Immature natural killer cell (primary cell): ENCODE data around the gene NF2. TPM values are rescaled to one million over a fixed set of nuclear protein-coding genes. Genes with fewer than 3 reads are reported as not detected.
"Not testable (repeated sequence)": the region's sequence is repeated elsewhere in the genome, so short reads cannot be mapped to it uniquely, and the experiment has no call there.

ENCODE experiments used
- DNase-seq, 3 donors: peaks; one replicate each; pipeline ENCODE4 v3.0.0; 2022; ENCODE audit warnings: mixed read lengths in 1 of 3
- H3K27ac Mint-ChIP-seq, 6 donors: one replicate each; pipeline ENCODE4 v1.8.0; 2020; ENCODE audit warnings: mixed read lengths in 6 of 6, mild to moderate bottlenecking in 5 of 6, inconsistent platforms in 4 of 6, moderate library complexity in 3 of 6
- H3K27me3 Mint-ChIP-seq, 3 donors: one replicate each; pipeline ENCODE4 v1.8.0; 2020 to 2021; ENCODE audit warnings: low read depth in 3 of 3, mild to moderate bottlenecking in 3 of 3, mixed read lengths in 3 of 3, moderate library complexity in 3 of 3, inconsistent platforms in 1 of 3
- H3K36me3 Mint-ChIP-seq, 3 donors: one replicate each; pipeline ENCODE4 v1.8.0; 2020; ENCODE audit warnings: mixed read lengths in 3 of 3, inconsistent platforms in 2 of 3, mild to moderate bottlenecking in 2 of 3
- H3K4me1 Mint-ChIP-seq, 2 donors: one replicate each; pipeline ENCODE4 v1.8.0; 2020; ENCODE audit warnings: inconsistent platforms in 2 of 2, mild to moderate bottlenecking in 2 of 2, mixed read lengths in 2 of 2, moderate library complexity in 1 of 2
- H3K4me3 Mint-ChIP-seq, 5 donors: one replicate each; pipeline ENCODE4 v1.8.0; 2020; ENCODE audit warnings: mild to moderate bottlenecking in 5 of 5, mixed read lengths in 5 of 5, inconsistent platforms in 3 of 5, moderate library complexity in 3 of 5
- H3K9me3 Mint-ChIP-seq, 6 donors: one replicate each; pipeline ENCODE4 v1.8.0; 2020; ENCODE audit warnings: mild to moderate bottlenecking in 6 of 6, mixed read lengths in 6 of 6, inconsistent platforms in 4 of 6, moderate library complexity in 3 of 6
- polyA plus RNA-seq, 3 donors: library from polyadenylated mRNA; unstranded; fragments of 300-500 nt; fragmentation: Illumina TruSeq; gene quantifications; one replicate each; pipeline ENCODE4 v1.2.3, GENCODE V29; 2021

NF2 gene
- 10 to 100 TPM; 12.9 to 34.1 (median 15.6) TPM for polyA plus RNA-seq

DNA sequence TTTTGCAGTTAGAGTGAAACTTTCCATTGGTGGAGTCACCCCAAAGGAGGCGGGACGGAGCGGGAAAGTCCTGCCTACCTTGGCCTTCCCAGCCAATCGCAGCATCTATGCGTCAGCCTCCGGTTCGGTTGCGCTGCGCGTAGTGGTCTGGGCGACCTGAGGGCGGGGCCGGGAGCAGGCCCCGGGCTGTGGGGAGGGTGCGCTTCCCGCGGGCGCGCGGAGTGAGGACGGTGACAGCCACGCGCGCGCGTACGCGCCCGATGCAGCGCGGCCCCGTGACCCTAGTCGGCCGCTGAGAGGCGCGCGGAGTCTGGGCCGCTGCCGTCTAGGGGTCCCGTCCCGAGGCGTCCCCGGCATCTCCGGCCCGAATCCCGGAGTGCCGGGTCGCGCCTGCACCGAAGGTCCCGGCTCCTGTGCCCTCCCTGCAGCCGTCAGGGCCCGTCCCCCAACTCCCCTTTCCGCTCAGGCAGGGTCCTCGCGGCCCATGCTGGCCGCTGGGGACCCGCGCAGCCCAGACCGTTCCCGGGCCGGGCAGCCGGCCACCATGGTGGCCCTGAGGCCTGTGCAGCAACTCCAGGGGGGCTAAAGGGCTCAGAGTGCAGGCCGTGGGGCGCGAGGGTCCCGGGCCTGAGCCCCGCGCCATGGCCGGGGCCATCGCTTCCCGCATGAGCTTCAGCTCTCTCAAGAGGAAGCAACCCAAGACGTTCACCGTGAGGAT lies at the start of gene NF2:
Gene NF2, plus strand, starts transcription at position 276 of the 718 bp plus-strand sequence. Its CDS starts 366 bp downstream, at position 642.
- Mint-ChIP-seq H3K4me1 (peaks cover 33 to 43% of the 10 kb centered on the region in 2 donors), H3K36me3 (peaks cover 0 to 4% (median 0%) of the 10 kb centered on the region in 3 donors), H3K9me3 (no peaks in the 10 kb centered on the region), H3K27ac (peak within 1 kb of the TSS; percentile 94 to 99 (median 97)), H3K4me3 (peak within 1 kb of the TSS; percentile 93 to 98 (median 95)), H3K27me3 (peaks cover 3 to 7% (median 3%) of the 10 kb centered on the region in 3 donors)
- DNase-seq, result peak; percentile 99

DNA sequence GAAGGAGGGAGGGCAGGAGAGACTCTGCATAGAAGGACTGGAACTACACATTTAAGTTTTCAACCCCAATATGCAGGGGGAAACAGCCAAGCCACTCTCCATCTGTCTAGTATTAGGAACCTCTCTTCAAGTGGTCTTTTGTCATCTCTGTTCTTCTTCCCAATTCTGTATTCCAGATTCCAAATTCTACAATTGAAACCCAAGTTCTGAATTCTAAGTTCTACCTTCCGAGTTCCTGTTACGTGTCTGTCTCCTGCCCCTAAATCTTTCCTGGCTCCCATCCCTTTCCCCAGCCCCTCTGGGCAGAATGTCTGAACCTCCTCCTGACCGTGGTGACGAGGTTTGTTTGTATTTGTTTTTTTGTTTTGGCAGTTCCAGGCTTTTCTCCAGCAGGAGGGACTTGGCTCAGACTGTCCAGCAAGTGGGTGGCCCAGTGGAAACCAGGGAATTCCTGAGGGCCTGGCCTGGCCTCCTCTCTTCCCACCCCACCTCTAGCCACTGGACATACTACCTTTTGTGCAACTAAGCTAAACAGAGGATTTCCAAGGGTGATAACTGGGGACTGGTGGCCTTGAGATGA lies 48.3 kb upstream of the NF2 start:
- Mint-ChIP-seq H3K4me3 (peak overlapping the region; percentile 36 to 92 (median 36)), H3K27me3 (peaks cover 0 to 3% (median 0%) of the 10 kb centered on the region in 3 donors), H3K9me3 (no peaks in the 10 kb centered on the region), H3K27ac (peak overlapping the region in 4 of 6 donors; percentile 60 to 93 (median 82)), H3K4me1 (peaks cover 17 to 23% of the 10 kb centered on the region in 2 donors), H3K36me3 (peaks cover 15 to 25% (median 19%) of the 10 kb centered on the region in 3 donors)
- DNase-seq, result no peak

GRCh38 chr22:29559030-29559429 lies 44.4 kb upstream of the NF2 start:
- Mint-ChIP-seq H3K27me3 (peaks cover 0 to 3% (median 0%) of the 10 kb centered on the region in 3 donors), H3K36me3 (peaks cover 19 to 32% (median 20%) of the 10 kb centered on the region in 3 donors), H3K27ac (no peak overlapping the region), H3K9me3 (no peaks in the 10 kb centered on the region), H3K4me3 (no peak overlapping the region), H3K4me1 (peaks cover under 1 to 2% of the 10 kb centered on the region in 2 donors)
- DNase-seq, result no peak

GRCh38 chr22:29559853-29560252 lies 43.6 kb upstream of the NF2 start:
- H3K36me3 Mint-ChIP-seq, result peaks cover 19 to 35% (median 23%) of the 10 kb centered on the region in 3 donors
- H3K27me3 Mint-ChIP-seq, result peaks cover 0 to 3% (median 0%) of the 10 kb centered on the region in 3 donors
- no peak for DNase-seq
- H3K4me1 Mint-ChIP-seq, result no peaks in the 10 kb centered on the region
- H3K27ac Mint-ChIP-seq, result no peak overlapping the region
- H3K9me3 Mint-ChIP-seq, result no peaks in the 10 kb centered on the region
- no peak overlapping the region for H3K4me3 Mint-ChIP-seq

DNA sequence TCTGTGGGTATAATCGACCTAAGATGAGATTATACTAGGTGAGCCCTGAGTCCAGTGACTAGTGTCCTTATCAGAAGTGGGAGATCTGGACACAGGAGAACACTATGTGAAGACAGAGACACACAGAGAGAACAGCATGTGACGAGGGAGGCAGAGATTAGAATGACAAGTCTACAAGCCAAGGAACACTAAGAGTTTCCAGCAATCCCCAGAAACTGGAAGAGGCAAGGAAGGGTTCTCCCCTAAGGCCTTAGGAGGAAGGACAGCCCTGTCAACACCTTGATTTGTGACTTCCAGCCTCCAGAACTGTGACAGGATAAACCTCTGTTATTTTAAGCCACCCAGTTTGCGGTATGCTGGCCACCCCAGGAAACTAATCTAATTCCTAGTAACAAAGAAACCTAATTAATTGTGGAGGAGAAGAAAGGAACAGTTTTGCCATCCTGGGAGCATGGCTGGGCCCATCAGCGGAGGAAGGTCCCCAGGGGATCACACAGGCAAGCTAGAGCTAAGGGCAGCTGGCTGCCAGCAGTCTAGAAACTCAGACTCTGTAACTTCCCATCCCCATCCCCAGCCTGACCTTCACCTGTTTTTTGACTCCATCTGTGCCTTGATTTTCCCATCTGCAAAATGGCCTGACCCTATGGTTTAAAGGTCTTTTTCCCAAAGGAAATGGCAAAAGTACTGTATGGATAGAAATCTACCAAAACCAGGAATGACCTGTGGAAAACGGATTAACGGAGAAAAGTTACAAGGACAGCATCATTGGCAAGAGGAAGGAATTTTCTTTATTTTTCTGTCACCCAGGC lies 39.6 kb upstream of the NF2 start:
- H3K9me3 Mint-ChIP-seq, result no peaks in the 10 kb centered on the region
- no peaks in the 10 kb centered on the region for H3K4me1 Mint-ChIP-seq
- H3K27me3 Mint-ChIP-seq, result peaks cover 0 to 3% (median 0%) of the 10 kb centered on the region in 3 donors
- H3K4me3 Mint-ChIP-seq, result no peak overlapping the region
- peak overlapping the region in 1 of 6 donors; percentile 50 for H3K27ac Mint-ChIP-seq
- no peak for DNase-seq
- H3K36me3 Mint-ChIP-seq, result peaks cover 22 to 33% (median 25%) of the 10 kb centered on the region in 3 donors

DNA sequence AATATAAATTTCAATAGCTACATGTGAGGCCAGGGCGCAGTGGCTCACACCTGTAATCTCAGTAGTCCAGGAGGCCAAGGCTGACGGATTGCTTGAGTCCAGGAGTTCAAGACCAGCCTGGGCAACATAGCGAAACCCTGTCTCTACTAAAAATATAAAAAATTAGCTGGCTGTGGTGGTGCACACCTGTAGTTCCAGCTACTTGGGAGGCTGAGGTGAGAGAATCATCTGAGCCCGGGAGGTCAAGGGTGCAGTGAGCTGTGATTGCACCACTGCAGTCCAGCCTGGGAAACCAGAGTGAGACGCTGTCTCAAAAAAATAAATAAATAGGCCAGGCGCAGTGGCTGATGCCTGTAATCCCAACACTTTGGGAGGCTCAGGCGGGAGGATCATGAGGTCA lies 36.9 kb upstream of the NF2 start:
- H3K4me3 Mint-ChIP-seq, H3K4me1 Mint-ChIP-seq, DNase-seq, H3K27me3 Mint-ChIP-seq, H3K27ac Mint-ChIP-seq, H3K9me3 Mint-ChIP-seq: not testable (repeated sequence)
- H3K36me3 Mint-ChIP-seq, result peaks cover 16 to 25% (median 21%) of the 10 kb centered on the region in 3 donors

- Mint-ChIP-seq H3K9me3 (no peaks in the 10 kb centered on the region), H3K27ac (peak overlapping the region in 1 of 6 donors; percentile 17), H3K4me1 (no peaks in the 10 kb centered on the region), H3K27me3 (peaks cover 0 to 2% (median 2%) of the 10 kb centered on the region in 3 donors), H3K36me3 (peaks cover 16 to 20% (median 16%) of the 10 kb centered on the region in 3 donors), H3K4me3 (no peak overlapping the region)
- no peak for DNase-seq
These were observed 36.1 kb upstream of the NF2 start for GRCh38 chr22:29567338-29567737.

GRCh38 chr22:29569011-29569678 lies 34.3 kb upstream of the NF2 start:
- Mint-ChIP-seq H3K4me3 (no peak overlapping the region), H3K27me3 (peaks cover 0 to 2% (median 0%) of the 10 kb centered on the region in 3 donors), H3K36me3 (peaks cover 10 to 16% (median 13%) of the 10 kb centered on the region in 3 donors), H3K4me1 (no peaks in the 10 kb centered on the region), H3K27ac (no peak overlapping the region), H3K9me3 (no peaks in the 10 kb centered on the region)
- DNase-seq, result no peak

DNA sequence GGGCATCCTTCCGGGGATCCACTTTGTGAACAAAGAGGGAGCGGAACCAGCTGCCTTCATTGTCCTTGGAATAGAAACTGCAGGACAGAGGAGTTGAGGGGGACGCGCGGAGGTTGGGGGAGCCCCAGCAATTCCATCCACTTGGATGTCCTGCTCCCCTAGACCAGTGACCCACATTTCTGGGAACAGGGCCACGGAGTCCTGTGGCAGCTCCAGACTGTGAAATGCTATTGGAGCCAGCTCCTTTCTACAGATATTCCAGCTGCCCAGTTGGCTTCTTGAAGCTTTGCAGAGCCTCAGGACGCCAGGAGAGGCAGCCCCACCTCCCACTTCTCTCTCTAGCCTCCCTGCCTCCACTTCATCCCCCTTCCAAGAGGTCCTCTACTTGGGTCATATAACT lies 33.0 kb upstream of the NF2 start:
- peaks cover 0 to 2% (median 0%) of the 10 kb centered on the region in 3 donors for H3K27me3 Mint-ChIP-seq
- no peak overlapping the region for H3K27ac Mint-ChIP-seq

DNA sequence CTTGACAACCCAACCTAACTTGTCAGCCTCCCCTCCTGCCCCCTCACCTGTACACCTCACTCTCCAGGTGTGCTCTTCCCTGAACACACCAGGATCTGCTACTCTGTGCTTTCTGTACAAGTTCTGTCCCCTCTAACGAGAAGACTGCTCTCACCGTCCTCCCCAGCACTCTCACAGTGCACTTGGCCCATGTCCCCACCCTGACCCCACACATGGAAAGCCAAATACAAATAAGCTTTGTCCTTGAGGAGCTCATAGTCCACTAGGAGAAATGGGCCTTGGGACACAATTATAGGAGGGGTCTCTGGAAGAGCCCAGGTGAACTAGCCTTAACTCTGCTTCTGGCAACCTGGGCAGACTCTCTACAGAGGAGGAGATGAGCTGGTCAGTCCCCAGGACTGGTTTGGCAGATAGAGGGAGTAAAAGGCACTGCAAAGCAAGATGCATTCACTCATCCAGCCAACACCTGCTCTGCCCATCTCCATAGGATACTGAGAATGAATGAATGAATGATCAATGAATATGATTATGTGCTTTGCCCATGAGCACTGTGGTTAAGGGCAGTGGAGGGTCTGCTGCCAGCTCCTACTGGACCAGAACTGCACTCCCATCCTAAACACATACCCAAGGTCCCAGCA lies 32.4 kb upstream of the NF2 start:
- DNase-seq, result no peak
- Mint-ChIP-seq H3K9me3 (no peaks in the 10 kb centered on the region), H3K4me1 (no peaks in the 10 kb centered on the region), H3K4me3 (no peak overlapping the region), H3K27me3 (peaks cover 0 to 2% (median 0%) of the 10 kb centered on the region in 3 donors), H3K27ac (no peak overlapping the region), H3K36me3 (peaks cover 8 to 16% (median 9%) of the 10 kb centered on the region in 3 donors)

More for the DNA sequence above, 33.0 kb upstream of the NF2 start:
- Mint-ChIP-seq H3K4me3 (no peak overlapping the region), H3K9me3 (no peaks in the 10 kb centered on the region), H3K36me3 (peaks cover 8 to 16% (median 11%) of the 10 kb centered on the region in 3 donors), H3K4me1 (no peaks in the 10 kb centered on the region)
- DNase-seq, result no peak

GRCh38 chr22:29574762-29575450 lies 28.5 kb upstream of the NF2 start:
- Mint-ChIP-seq H3K27ac (peak overlapping the region in 1 of 6 donors; percentile 26), H3K27me3 (peaks cover 0 to 3% (median 2%) of the 10 kb centered on the region in 3 donors), H3K9me3 (no peaks in the 10 kb centered on the region), H3K4me1 (peaks cover 3% of the 10 kb centered on the region in 2 donors), H3K4me3 (no peak overlapping the region), H3K36me3 (peaks cover 0 to 7% (median 0%) of the 10 kb centered on the region in 3 donors)
- no peak for DNase-seq

- no peaks in the 10 kb centered on the region for H3K36me3 Mint-ChIP-seq
- DNase-seq, result no peak
- H3K4me1 Mint-ChIP-seq, result peaks cover 19 to 20% of the 10 kb centered on the region in 2 donors
- H3K27me3 Mint-ChIP-seq, result peaks cover 3 to 6% (median 5%) of the 10 kb centered on the region in 3 donors
- peak overlapping the region in 1 of 5 donors; percentile 8 for H3K4me3 Mint-ChIP-seq
- peak overlapping the region in 4 of 6 donors; percentile 4 to 40 (median 30) for H3K27ac Mint-ChIP-seq
- H3K9me3 Mint-ChIP-seq, result no peaks in the 10 kb centered on the region
These were observed 24.8 kb upstream of the NF2 start for GRCh38 chr22:29578462-29579200.
